ENCODE results near the gene HERC2.

DNA sequence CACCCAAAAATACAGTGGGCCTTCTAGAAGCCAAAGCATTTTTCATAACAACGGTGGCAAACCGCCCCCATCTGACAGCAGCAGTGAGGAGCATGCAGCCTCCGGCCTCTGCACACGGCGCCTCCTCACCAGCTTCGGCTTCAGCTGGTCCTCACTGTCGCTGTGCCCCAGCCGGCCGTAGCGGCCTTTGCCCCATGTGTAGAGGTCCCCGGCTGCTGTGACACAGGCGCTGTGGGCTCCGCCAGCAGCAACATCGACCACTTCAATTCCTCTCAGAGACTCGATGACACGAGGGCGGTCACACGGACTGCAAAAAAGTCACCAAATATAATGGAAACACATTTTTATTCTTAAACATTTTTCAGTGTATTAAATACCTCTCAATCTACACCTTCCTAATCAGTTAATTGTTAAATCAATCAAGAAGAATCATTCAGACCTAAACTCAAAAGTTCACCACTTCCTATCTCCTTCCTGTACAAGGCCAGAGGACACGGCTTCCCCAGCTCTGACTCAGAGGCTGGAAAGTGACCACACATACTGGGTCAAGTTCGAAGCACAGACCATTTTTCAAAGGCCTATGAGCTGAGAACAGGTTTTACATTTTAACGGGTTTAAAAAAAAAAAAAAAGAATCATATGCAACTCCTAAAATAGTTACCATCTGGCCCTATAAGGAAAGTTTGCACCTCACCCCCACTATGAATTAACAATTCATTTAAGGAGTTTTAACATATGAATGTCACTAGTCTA lies 189.3 kb downstream of the HERC2 start:
- TF ChIP-seq, protein P1, sequence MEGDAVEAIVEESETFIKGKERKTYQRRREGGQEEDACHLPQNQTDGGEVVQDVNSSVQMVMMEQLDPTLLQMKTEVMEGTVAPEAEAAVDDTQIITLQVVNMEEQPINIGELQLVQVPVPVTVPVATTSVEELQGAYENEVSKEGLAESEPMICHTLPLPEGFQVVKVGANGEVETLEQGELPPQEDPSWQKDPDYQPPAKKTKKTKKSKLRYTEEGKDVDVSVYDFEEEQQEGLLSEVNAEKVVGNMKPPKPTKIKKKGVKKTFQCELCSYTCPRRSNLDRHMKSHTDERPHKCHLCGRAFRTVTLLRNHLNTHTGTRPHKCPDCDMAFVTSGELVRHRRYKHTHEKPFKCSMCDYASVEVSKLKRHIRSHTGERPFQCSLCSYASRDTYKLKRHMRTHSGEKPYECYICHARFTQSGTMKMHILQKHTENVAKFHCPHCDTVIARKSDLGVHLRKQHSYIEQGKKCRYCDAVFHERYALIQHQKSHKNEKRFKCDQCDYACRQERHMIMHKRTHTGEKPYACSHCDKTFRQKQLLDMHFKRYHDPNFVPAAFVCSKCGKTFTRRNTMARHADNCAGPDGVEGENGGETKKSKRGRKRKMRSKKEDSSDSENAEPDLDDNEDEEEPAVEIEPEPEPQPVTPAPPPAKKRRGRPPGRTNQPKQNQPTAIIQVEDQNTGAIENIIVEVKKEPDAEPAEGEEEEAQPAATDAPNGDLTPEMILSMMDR (IDR thresholded peaks at IDR 0.05) = no peak
- TF ChIP-seq POLR2A (IDR thresholded peaks at IDR 0.05) = no peak
